ENCODE measurements around the gene NDRG3. TPM values are rescaled to one million over a fixed set of nuclear protein-coding genes. Genes with fewer than 3 reads are reported as not detected.

The NDRG3 gene
- total RNA-seq (2021; fragmentation: NEBNext Ultra II Directional; extraction: Animal tissue kit (Norgen Biotek cat#: 25700)) = 32.3 and 32.5 TPM in 2 replicates
- 19.8 and 25.7 TPM in 2 replicates for polyA plus RNA-seq (2011; rRNA removed)
- polyA plus RNA-seq (2011; cell fraction: cytosol; rRNA removed) = 21.6 TPM
- polyA plus RNA-seq (2011; cell fraction: nucleus; rRNA removed) = 17.9 TPM
- 23.5 to 31.3 TPM (median 28.1 TPM) in 4 replicates for polyA plus RNA-seq (2012, experiment 1 of 2)
- polyA plus RNA-seq (2012, experiment 2 of 2) = 20.1 TPM
- polyA plus RNA-seq (2013, experiment 1 of 2) = 15.8 TPM
- polyA plus RNA-seq (2013, experiment 2 of 2) = 15.9 TPM
- polyA minus RNA-seq (2011; rRNA and poly(A)+ RNA removed) = 33.9 and 45.1 TPM in 2 replicates
- 18.4 TPM for polyA minus RNA-seq (2011; cell fraction: cytosol; rRNA and poly(A)+ RNA removed)
- 16.9 TPM for polyA minus RNA-seq (2011; cell fraction: nucleus; rRNA and poly(A)+ RNA removed)
- long read RNA-seq, experiment 1, transcript NDRG3-201 (16 exons, 2,964 nt) = major isoform, 5 of 29 reads
- long read RNA-seq, experiment 1, partial matches to known transcripts = 7 of 29 reads
- long read RNA-seq, experiment 1, other reads (novel, unspliced or antisense) = 16 of 29 reads
- long read RNA-seq, experiment 2, partial matches to known transcripts = 0 of 4 reads
- long read RNA-seq, experiment 2, other reads (novel, unspliced or antisense) = 1 of 4 reads

DNA sequence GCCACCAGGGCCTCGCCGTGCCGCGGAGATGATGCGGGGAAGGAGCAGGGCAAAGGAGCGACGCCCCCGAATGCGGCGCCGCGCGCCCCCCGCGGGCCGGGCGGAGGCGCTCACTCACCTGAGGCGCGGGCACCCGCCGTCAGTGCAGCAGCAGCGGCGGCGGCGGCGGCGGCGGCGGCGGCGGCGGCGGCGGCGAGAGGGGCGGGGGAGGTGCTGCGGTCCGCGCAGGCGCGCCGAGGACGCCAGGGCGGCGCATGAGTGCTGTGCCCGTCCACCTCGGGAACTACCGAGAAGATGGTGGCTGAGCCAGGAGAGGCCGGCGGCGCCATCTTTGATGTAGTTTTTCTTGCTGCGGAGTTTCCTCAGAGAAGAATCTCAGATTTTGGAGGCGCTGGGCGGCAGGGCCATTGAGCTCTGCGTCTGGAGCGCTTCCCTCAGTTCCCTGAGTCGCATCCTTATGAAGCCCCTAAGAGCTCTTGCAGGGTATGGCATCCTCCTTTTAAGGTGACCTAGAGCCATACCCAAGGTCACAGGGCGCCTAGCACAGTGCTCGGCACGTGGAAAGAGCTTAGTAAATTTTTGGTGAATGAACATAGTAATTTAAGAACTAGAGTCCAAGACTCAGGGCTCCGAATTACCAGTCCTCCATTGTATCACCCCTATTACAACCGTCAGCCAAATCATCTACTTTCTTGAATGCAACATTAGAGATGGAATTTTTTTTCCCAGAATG, at the start of gene NDRG3:
TSS of gene NDRG3 (minus strand) at position 164 of the 733 bp plus-strand sequence. CDS start 24,355 bp downstream, outside the sequence.
- Histone ChIP-seq H3K9me3 (ENCODE audit: insufficient read depth in 2 of 2, low read depth in 1 of 2, low read length in 1 of 2) (no peaks in the 10 kb centered on the region), H4K5ac (ENCODE audit: insufficient read length, low read depth, low read length) (peak within 1 kb of the TSS; percentile 90), H3K4me1 (replicated peaks in 1 of 4; ENCODE audit: control insufficient read depth in 3 of 4, insufficient read depth in 4 of 4, low read length in 3 of 4) (peaks cover 0 to 7% (median 4%) of the 10 kb centered on the region in 4 experiments; a peak in 4 of 7 replicates), H2BK20ac (ENCODE audit: low read length) (no peak within 1 kb of the TSS), H2AK5ac (ENCODE audit: low read depth, low read length) (no peak within 1 kb of the TSS), H2BK120ac (replicated peaks; ENCODE audit: low read depth, low read length) (no peak within 1 kb of the TSS), H4K91ac (replicated peaks; ENCODE audit: insufficient read length, low read length) (no peak within 1 kb of the TSS), H3K14ac (ENCODE audit: insufficient read length) (no peak within 1 kb of the TSS), H3K27me3 (replicated peaks in 1 of 4; ENCODE audit: control insufficient read depth in 3 of 4, extremely low read depth in 1 of 4, insufficient read depth in 3 of 4, low read length in 3 of 4) (no peaks in the 10 kb centered on the region), H3K23me2 (ENCODE audit: low read depth, low read length) (peaks cover 4% of the 10 kb centered on the region), H4K20me1 (replicated peaks in 1 of 2; ENCODE audit: control insufficient read depth in 1 of 2, insufficient read depth in 2 of 2, low read length in 2 of 2) (no peaks in the 10 kb centered on the region), H3K9ac (replicated peaks in 1 of 4; ENCODE audit: extremely low read depth in 1 of 4, low read depth in 3 of 4, low read length in 3 of 4) (peak within 1 kb of the TSS; percentile 29 to 75 (median 56); a peak in 6 of 7 replicates), H2AFZ (ENCODE audit: low read length) (peak within 1 kb of the TSS; percentile 97; the same call in 1 of the 2 replicates), H3K56ac (replicated peaks; ENCODE audit: insufficient read length, low read depth, low read length) (no peak within 1 kb of the TSS), H3K4ac (replicated peaks; ENCODE audit: insufficient read length, low read depth, low read length) (peak within 1 kb of the TSS; percentile 54), H3K18ac (ENCODE audit: extremely low read depth, low read length) (peak within 1 kb of the TSS; percentile 82), H4K8ac (ENCODE audit: extremely low read depth, insufficient read depth, low read length) (no peak within 1 kb of the TSS; the same call in 1 of the 2 replicates), H2BK12ac (ENCODE audit: low read depth, low read length) (no peak within 1 kb of the TSS), H2BK5ac (ENCODE audit: low read depth, low read length) (no peak within 1 kb of the TSS), H3K79me2 (ENCODE audit: control insufficient read depth in 1 of 2, insufficient read depth in 2 of 2, low read length in 2 of 2) (peaks cover 0 to 3% of the 10 kb centered on the region in 2 experiments; a peak in 2 of 4 replicates), H3K4me3 (ENCODE audit: extremely low read depth in 1 of 4, insufficient read depth in 2 of 4, low read depth in 3 of 4, low read length in 4 of 4) (peak within 1 kb of the TSS; percentile 60 to 92 (median 87)), H3K4me2 (ENCODE audit: insufficient read depth in 1 of 2, low read depth in 2 of 2, low read length in 2 of 2) (peak within 1 kb of the TSS; percentile 94 to 98), H3K23ac (ENCODE audit: insufficient read length) (no peak within 1 kb of the TSS), H3K27ac (ENCODE audit: low read depth, low read length) (peak within 1 kb of the TSS; percentile 22; the same call in 1 of the 2 replicates), H3K79me1 (ENCODE audit: low read depth, low read length) (no peaks in the 10 kb centered on the region), H2BK15ac (ENCODE audit: low read length) (no peak within 1 kb of the TSS), H3K36me3 (ENCODE audit: control insufficient read depth in 2 of 4, insufficient read depth in 4 of 4, low read length in 3 of 4) (peaks cover 0 to 5% (median 2%) of the 10 kb centered on the region in 4 experiments; a peak in 3 of 8 replicates)
- DNase-seq (ENCODE audit: low read depth in 1 of 2, low spot score in 2 of 2) (peak; percentile 85 to 89), FAIRE-seq (no peak)
- ChIA-PET POLR2A (ENCODE audit: partially characterized antibody) (interaction anchor here (0.7 to 1.4 kb wide), 8 partner anchors 10 to 173 kb away, joined by 3 to 6 read pairs (median 4); partner anchors contain the start of genes DSN1 and TGIF2), CTCF (ENCODE audit: partially characterized antibody) (interaction anchor here (1.2 to 4.0 kb wide), 4 partner anchors 9 to 140 kb away, joined by 4 to 31 read pairs (median 12); partner anchors contain the start of gene DSN1)
- 20% methylated on average over 14 of the region's 63 CpGs; no CpG with 5 or more reads in 1 of the 2 experiments for WGBS, 2 experiments (ENCODE audit: extremely low coverage in 1 of 2, insufficient coverage in 1 of 2, insufficient read length in 1 of 2, insufficient replicate concordance in 2 of 2, low coverage in 1 of 2, low lambda C conversion rate in 2 of 2, missing lambda C conversion rate in 1 of 2)
- TF ChIP-seq GTF2F1 (IDR thresholded peaks at IDR 0.05; ENCODE audit: borderline replicate concordance, low read depth, low read length) (no peak), YY1 (IDR thresholded peaks at IDR 0.05; ENCODE audit: low read depth, low read length) (peak; percentile 100), SIRT6 (IDR thresholded peaks at IDR 0.05; ENCODE audit: low read length) (no peak), NRF1 (IDR thresholded peaks at IDR 0.05; ENCODE audit: low read depth, low read length) (peak; percentile 57), RBBP5 (IDR thresholded peaks at IDR 0.05; ENCODE audit: borderline replicate concordance, low read depth, low read length) (no peak)
- TF ChIP-seq, protein P1, sequence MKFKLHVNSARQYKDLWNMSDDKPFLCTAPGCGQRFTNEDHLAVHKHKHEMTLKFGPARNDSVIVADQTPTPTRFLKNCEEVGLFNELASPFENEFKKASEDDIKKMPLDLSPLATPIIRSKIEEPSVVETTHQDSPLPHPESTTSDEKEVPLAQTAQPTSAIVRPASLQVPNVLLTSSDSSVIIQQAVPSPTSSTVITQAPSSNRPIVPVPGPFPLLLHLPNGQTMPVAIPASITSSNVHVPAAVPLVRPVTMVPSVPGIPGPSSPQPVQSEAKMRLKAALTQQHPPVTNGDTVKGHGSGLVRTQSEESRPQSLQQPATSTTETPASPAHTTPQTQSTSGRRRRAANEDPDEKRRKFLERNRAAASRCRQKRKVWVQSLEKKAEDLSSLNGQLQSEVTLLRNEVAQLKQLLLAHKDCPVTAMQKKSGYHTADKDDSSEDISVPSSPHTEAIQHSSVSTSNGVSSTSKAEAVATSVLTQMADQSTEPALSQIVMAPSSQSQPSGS (IDR thresholded peaks at IDR 0.05; ENCODE audit: low read length) = no peak

Measured in H1 (cell line).